SK-N-SH (cell line): ENCODE results near the gene ZRANB3.

Experiments
- CHD2 ChIP-seq: fragments of 150-350 bp; IDR thresholded peaks from 2 replicates; pipeline ENCODE4 v1.6.1; 2018; ENCODE audit warnings: low read length; ENCODE audit not compliant: partially characterized antibody
- FOXM1 ChIP-seq: IDR thresholded peaks from 2 replicates; pipeline ENCODE4 v1.4.0; 2012; ENCODE audit warnings: low read depth, mild to moderate bottlenecking
- GABPA ChIP-seq: IDR thresholded peaks from 2 replicates; pipeline ENCODE4 v1.4.0; 2012; ENCODE audit warnings: low read depth, mild to moderate bottlenecking
- GATA2 ChIP-seq: sonication (generic); formaldehyde crosslinking; IDR thresholded peaks from 2 replicates; pipeline ENCODE4 v1.5.0; 2020; ENCODE audit warnings: mild to moderate bottlenecking, missing genetic modification reagents
- POLR2AphosphoS5 ChIP-seq: IDR thresholded peaks from 2 replicates; pipeline ENCODE4 v1.6.1; 2012; ENCODE audit warnings: low read depth, low read length
- RCOR1 ChIP-seq: fragments of 150-350 bp; IDR thresholded peaks from 2 replicates; pipeline ENCODE4 v1.6.1; 2017; ENCODE audit warnings: antibody characterized with exemption, low read length
- SMC3 ChIP-seq: IDR thresholded peaks from 2 replicates; pipeline ENCODE4 v1.6.1; 2012; ENCODE audit warnings: low read depth, low read length, improper control_type of control experiment
- TF ChIP-seq, protein P1 (sequence below): fragments of 200-600 bp; sonication (generic); IDR thresholded peaks from 2 replicates; pipeline ENCODE4 v1.6.1; 2017; ENCODE audit warnings: antibody characterized with exemption, mild to moderate bottlenecking, moderate library complexity
- TF ChIP-seq, protein P2 (sequence below): IDR thresholded peaks from 2 replicates; pipeline ENCODE4 v1.6.1; 2012; ENCODE audit warnings: mild to moderate bottlenecking, low read depth, low read length, moderate library complexity
- TF ChIP-seq, protein P3 (sequence below): IDR thresholded peaks from 2 replicates; pipeline ENCODE4 v1.4.0; 2012; ENCODE audit warnings: low read depth, borderline replicate concordance

DNA sequence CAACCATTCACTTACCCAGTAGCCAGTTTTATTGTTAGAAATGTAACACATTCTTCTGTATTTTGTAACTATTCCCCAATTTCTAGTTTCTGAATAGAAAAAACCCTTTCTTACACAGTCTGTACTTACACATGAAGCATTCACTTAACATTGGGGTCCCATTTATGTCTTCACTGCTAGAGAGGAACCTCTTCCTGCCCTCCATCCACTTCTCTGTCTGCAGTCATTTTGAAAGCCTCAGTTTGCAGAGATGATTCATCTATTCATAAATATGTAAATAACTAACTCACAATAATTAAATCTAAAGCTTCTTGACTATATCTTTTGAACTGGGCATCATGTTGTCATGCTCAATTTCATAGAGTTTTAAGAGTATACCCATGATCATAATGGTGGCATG, 55.9 kb downstream of the ZRANB3 start:
- TF ChIP-seq, protein P1, sequence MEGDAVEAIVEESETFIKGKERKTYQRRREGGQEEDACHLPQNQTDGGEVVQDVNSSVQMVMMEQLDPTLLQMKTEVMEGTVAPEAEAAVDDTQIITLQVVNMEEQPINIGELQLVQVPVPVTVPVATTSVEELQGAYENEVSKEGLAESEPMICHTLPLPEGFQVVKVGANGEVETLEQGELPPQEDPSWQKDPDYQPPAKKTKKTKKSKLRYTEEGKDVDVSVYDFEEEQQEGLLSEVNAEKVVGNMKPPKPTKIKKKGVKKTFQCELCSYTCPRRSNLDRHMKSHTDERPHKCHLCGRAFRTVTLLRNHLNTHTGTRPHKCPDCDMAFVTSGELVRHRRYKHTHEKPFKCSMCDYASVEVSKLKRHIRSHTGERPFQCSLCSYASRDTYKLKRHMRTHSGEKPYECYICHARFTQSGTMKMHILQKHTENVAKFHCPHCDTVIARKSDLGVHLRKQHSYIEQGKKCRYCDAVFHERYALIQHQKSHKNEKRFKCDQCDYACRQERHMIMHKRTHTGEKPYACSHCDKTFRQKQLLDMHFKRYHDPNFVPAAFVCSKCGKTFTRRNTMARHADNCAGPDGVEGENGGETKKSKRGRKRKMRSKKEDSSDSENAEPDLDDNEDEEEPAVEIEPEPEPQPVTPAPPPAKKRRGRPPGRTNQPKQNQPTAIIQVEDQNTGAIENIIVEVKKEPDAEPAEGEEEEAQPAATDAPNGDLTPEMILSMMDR: no peak
- no peak for TF ChIP-seq GATA2 (CRISPR knock-in tag)
- TF ChIP-seq POLR2AphosphoS5: no peak
- TF ChIP-seq, protein P2, sequence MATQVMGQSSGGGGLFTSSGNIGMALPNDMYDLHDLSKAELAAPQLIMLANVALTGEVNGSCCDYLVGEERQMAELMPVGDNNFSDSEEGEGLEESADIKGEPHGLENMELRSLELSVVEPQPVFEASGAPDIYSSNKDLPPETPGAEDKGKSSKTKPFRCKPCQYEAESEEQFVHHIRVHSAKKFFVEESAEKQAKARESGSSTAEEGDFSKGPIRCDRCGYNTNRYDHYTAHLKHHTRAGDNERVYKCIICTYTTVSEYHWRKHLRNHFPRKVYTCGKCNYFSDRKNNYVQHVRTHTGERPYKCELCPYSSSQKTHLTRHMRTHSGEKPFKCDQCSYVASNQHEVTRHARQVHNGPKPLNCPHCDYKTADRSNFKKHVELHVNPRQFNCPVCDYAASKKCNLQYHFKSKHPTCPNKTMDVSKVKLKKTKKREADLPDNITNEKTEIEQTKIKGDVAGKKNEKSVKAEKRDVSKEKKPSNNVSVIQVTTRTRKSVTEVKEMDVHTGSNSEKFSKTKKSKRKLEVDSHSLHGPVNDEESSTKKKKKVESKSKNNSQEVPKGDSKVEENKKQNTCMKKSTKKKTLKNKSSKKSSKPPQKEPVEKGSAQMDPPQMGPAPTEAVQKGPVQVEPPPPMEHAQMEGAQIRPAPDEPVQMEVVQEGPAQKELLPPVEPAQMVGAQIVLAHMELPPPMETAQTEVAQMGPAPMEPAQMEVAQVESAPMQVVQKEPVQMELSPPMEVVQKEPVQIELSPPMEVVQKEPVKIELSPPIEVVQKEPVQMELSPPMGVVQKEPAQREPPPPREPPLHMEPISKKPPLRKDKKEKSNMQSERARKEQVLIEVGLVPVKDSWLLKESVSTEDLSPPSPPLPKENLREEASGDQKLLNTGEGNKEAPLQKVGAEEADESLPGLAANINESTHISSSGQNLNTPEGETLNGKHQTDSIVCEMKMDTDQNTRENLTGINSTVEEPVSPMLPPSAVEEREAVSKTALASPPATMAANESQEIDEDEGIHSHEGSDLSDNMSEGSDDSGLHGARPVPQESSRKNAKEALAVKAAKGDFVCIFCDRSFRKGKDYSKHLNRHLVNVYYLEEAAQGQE: no peak
- TF ChIP-seq RCOR1: no peak
- no peak for TF ChIP-seq FOXM1
- TF ChIP-seq SMC3: no peak
- TF ChIP-seq, protein P3, sequence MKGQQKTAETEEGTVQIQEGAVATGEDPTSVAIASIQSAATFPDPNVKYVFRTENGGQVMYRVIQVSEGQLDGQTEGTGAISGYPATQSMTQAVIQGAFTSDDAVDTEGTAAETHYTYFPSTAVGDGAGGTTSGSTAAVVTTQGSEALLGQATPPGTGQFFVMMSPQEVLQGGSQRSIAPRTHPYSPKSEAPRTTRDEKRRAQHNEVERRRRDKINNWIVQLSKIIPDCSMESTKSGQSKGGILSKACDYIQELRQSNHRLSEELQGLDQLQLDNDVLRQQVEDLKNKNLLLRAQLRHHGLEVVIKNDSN: no peak
- TF ChIP-seq CHD2: no peak
- no peak for TF ChIP-seq GABPA
